Common myeloid progenitor, CD34-positive (primary cell): ENCODE data around the gene SP100.

Experiments used
- CTCF ChIA-PET: fragments of 350-600 bp; sonication (Branson Sonifier 250); formaldehyde crosslinking; loops from one replicate; lab custom pipeline; 2021; ENCODE audit warnings: antibody characterized with exemption; lab: Charles Lee
- POLR2A ChIA-PET: fragments of 350-600 bp; sonication (Branson Sonifier 250); formaldehyde crosslinking; loops from one replicate; lab custom pipeline; 2021; ENCODE audit warnings: antibody characterized with exemption; lab: Charles Lee
- DNase-seq, 3 donors: peaks; one replicate each; pipeline versions ENCODE4 v3.0.0 to v3.0.0-alpha.2; 2013
- H3K27ac ChIP-seq, 2 experiments: 1 replicate in 1 of 2; 2 replicates in 1 of 2; pipeline ENCODE4 v1.7.0; 2013; ENCODE audit warnings: inconsistent platforms in 2 of 2, low read length in 2 of 2, mild to moderate bottlenecking in 2 of 2, low read depth in 1 of 2, moderate library complexity in 1 of 2; ENCODE audit not compliant: severe bottlenecking in 2 of 2, insufficient read depth in 1 of 2, poor library complexity in 1 of 2
- H3K27me3 ChIP-seq, 5 experiments: replicated peaks in 2 of 5; 1 replicate in 3 of 5; 2 replicates in 2 of 5; pipeline versions ENCODE4 v1.6.1 to v1.7.0; 2013; ENCODE audit warnings: low read length in 4 of 5, mild to moderate bottlenecking in 2 of 5, moderate library complexity in 2 of 5, inconsistent platforms in 1 of 5; ENCODE audit not compliant: insufficient read depth in 5 of 5, control insufficient read depth in 4 of 5
- H3K36me3 ChIP-seq, 4 experiments: 1 replicate in 2 of 4; 2 replicates in 2 of 4; pipeline versions ENCODE4 v1.6.1 to v1.7.0; 2013; ENCODE audit warnings: low read length in 3 of 4, control low read depth in 1 of 4, mild to moderate bottlenecking in 1 of 4; ENCODE audit not compliant: control insufficient read depth in 4 of 4, insufficient read depth in 4 of 4
- H3K4me1 ChIP-seq, 4 experiments: 1 replicate in 3 of 4; 2 replicates in 1 of 4; pipeline versions ENCODE4 v1.6.1 to v1.7.1; 2013; ENCODE audit warnings: low read length in 3 of 4, mild to moderate bottlenecking in 3 of 4, control low read depth in 1 of 4, inconsistent platforms in 1 of 4, moderate library complexity in 1 of 4; ENCODE audit not compliant: control insufficient read depth in 4 of 4, insufficient read depth in 4 of 4; ENCODE audit errors: control extremely low read depth in 1 of 4
- H3K4me3 ChIP-seq, 7 experiments: 1 replicate in 4 of 7; 2 replicates in 3 of 7; pipeline versions ENCODE4 v1.5.1 to v1.7.0; 2013; ENCODE audit warnings: mild to moderate bottlenecking in 7 of 7, low read length in 6 of 7, moderate library complexity in 6 of 7, inconsistent platforms in 2 of 7, low read depth in 2 of 7, control low read depth in 1 of 7; ENCODE audit not compliant: insufficient read depth in 4 of 7, control insufficient read depth in 1 of 7; ENCODE audit errors: extremely low read depth in 1 of 7
- H3K9me3 ChIP-seq, 5 experiments: 1 replicate in 4 of 5; 2 replicates in 1 of 5; pipeline versions ENCODE4 v1.6.1 to v1.7.1; 2013; ENCODE audit warnings: low read length in 4 of 5, mild to moderate bottlenecking in 2 of 5, inconsistent platforms in 1 of 5, low read depth in 1 of 5, moderate library complexity in 1 of 5; ENCODE audit not compliant: control insufficient read depth in 4 of 5, insufficient read depth in 2 of 5; ENCODE audit errors: control extremely low read depth in 1 of 5
- WGBS: methylation state at CpG from one replicate; pipeline ENCODE4 v1.1.5; 2013; ENCODE audit not compliant: insufficient coverage; 5-methylcytosine and 5-hydroxymethylcytosine counted together

The SP100 gene

GRCh38 chr2:230542751-230543150, 126.8 kb downstream of the SP100 start:
- no peak for DNase-seq
- no peak overlapping the region for H3K27ac ChIP-seq
- no peaks in the 10 kb centered on the region for H3K4me1 ChIP-seq
- ChIA-PET CTCF (no interaction called here), POLR2A (interaction anchor here (0.6 kb wide), 1 partner anchor 29 kb away, joined by 3 read pairs; no protein-coding TSS in a partner anchor)
- no CpG with 5 or more reads among the region's 2 CpGs for WGBS
- peaks cover 0 to 10% (median 0%) of the 10 kb centered on the region in 5 experiments for H3K9me3 ChIP-seq
- H3K27me3 ChIP-seq, result no peaks in the 10 kb centered on the region
- peaks cover 5 to 31% (median 15%) of the 10 kb centered on the region in 4 experiments for H3K36me3 ChIP-seq
- H3K4me3 ChIP-seq, result no peak overlapping the region

DNA sequence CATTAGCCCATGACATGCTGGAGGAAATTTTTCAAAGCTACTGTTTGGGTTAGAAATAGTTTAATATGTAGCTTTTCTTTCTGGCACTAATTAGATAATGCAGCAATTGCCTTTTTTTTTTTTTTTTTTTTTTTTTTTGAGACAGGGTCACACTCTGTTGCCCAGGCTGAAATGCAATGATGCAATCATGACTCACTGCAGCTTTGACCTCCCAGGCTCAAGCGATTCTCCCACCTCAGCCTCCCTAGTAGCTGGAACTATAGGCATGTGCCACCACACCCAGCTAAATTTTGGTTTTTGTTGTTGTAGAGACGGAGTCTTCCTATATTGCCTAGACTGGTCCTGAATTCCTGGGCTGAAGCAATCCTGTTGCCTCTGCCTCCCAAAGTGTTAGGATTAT, 136.2 kb downstream of the SP100 start:
- ChIA-PET CTCF (interaction anchor here (0.6 kb wide), 1 partner anchor 15 kb away, joined by 3 read pairs; no protein-coding TSS in a partner anchor), POLR2A (no interaction called here)
- whole genome bisulfite sequencing, result 94% methylated on average over 2 of the region's 2 CpGs
- peaks cover 0 to 5% (median 0%) of the 10 kb centered on the region in 5 experiments for H3K9me3 ChIP-seq
- H3K36me3 ChIP-seq, result no peaks in the 10 kb centered on the region
- H3K4me1 ChIP-seq, result no peaks in the 10 kb centered on the region
- no peak overlapping the region for H3K27ac ChIP-seq
- no peak for DNase-seq
- no peaks in the 10 kb centered on the region for H3K27me3 ChIP-seq
- H3K4me3 ChIP-seq, result no peak overlapping the region

GRCh38 chr2:230557065-230557464, 141.1 kb downstream of the SP100 start:
- no CpG with 5 or more reads among the region's 1 CpG for WGBS
- CTCF ChIA-PET, result interaction anchor here (1.3 kb wide), 1 partner anchor 78 kb away, joined by 4 read pairs; no protein-coding TSS in a partner anchor

DNA sequence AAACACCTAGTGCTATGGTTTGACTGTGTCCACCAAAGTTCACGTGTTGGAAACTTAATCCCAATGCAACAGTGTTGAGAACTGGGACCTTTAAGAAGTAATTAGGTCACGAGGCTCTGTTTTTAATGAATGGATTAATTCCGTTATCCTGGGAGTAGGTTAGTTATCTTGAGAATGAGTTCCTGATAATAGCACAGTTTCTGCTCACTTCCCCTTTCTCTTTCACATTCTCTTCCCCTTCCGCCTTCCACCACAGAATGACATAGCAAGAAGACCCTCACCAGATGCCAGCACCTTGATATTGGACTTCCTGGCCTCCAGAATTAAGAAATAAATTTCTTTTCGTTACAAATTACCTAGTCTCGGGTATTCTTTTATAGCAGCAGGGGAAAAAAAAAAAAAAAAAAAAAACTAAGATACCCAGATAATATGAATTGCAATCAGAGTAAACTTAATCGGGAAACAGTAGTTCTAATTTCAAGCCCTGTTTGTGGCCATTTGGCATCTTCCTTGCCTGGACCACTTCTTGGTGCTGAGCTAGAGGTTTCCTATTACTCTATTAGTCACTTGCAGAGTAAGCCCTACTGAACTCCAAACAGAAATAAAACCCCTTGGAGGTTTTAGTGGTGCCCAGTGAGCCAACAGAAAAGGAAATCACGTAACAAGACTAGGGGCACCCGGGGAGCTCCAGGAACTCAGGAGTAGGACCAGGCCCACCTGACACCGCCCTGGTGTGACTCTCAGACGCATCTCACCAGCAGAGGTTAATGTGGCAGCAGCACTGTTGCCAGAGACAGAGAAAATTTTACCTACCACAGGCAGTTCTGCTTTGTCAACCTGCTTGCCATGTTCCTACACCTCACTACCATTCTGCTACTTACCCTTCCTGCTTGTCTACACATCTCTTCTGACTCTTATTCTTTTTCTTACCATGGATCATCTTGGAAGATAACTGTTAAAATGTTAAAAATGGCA, 149.1 kb downstream of the SP100 start:
- H3K4me3 ChIP-seq, result peak overlapping the region in 1 of 7 experiments; percentile 16
- H3K36me3 ChIP-seq, result no peaks in the 10 kb centered on the region
- ChIA-PET CTCF (no interaction called here), POLR2A (no interaction called here)
- H3K9me3 ChIP-seq, result peaks cover 0 to 8% (median 2%) of the 10 kb centered on the region in 5 experiments
- 71% methylated on average over 5 of the region's 11 CpGs for WGBS
- H3K27me3 ChIP-seq, result no peaks in the 10 kb centered on the region
- peak; percentile 83 to 96 (median 94) for DNase-seq
- peaks cover 0 to 16% (median 7%) of the 10 kb centered on the region in 4 experiments for H3K4me1 ChIP-seq
- peak overlapping the region in 1 of 2 experiments; percentile 51 for H3K27ac ChIP-seq

More at GRCh38 chr2:230557065-230557464, 141.1 kb downstream of the SP100 start:
- Histone ChIP-seq H3K4me1 (no peaks in the 10 kb centered on the region), H3K27me3 (no peaks in the 10 kb centered on the region), H3K9me3 (peaks cover 0 to 8% (median 0%) of the 10 kb centered on the region in 5 experiments), H3K4me3 (no peak overlapping the region), H3K27ac (no peak overlapping the region), H3K36me3 (no peaks in the 10 kb centered on the region)
- DNase-seq, result no peak
- POLR2A ChIA-PET, result interaction anchor here (0.6 kb wide), 1 partner anchor 497 kb away, joined by 3 read pairs; no protein-coding TSS in a partner anchor

DNA sequence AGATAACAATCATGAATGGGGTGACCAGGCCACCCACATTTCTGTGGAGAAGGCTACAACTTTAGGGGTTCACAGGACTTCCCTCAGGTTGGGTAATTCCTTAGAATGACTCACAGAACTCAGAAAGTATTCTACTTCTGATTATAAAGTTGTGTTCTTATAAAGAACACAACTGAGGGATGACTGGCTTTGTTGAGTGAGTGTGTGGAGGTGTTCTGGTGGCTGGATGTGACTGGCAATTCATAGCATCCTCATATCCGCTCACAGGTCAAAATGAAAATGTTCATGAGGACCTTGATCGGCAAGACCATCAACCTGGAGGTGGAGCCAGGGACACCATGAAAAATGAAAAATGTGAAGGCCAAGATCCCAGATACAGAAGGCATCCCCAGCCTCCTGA, 153.3 kb downstream of the SP100 start:
- H3K4me1 ChIP-seq, result peaks cover 0 to 16% (median 7%) of the 10 kb centered on the region in 4 experiments
- H3K36me3 ChIP-seq, result no peaks in the 10 kb centered on the region
- 100% methylated on average over 2 of the region's 2 CpGs for WGBS
- peaks cover 0 to 20% (median 7%) of the 10 kb centered on the region in 5 experiments for H3K9me3 ChIP-seq
- H3K4me3 ChIP-seq, result no peak overlapping the region
- H3K27me3 ChIP-seq, result no peaks in the 10 kb centered on the region
- POLR2A ChIA-PET, result no interaction called here
- no peak for DNase-seq
- H3K27ac ChIP-seq, result no peak overlapping the region
- CTCF ChIA-PET, result no interaction called here

DNA sequence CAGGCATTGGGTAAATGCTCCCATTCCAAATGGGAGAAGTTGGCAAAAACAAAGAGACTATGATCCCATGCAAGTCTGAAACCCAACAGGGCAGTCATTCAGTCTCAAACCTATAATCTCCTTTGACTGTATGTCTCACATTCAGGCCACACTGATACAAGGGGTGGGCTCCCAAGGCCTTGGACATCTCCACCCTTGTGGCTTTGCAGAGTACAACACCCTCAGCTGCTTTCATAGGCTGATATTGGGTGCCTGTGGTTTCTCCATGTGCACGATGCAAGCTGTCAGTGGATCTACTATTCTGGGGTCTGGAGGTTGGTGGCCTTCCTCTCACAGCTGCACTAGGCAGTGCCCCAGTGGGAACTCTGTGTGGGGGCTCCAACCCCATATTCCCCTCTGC, 155.0 kb downstream of the SP100 start:
- no peak for DNase-seq
- H3K27me3 ChIP-seq, result no peaks in the 10 kb centered on the region
- H3K4me3 ChIP-seq, result no peak overlapping the region
- H3K36me3 ChIP-seq, result no peaks in the 10 kb centered on the region
- ChIA-PET CTCF (interaction anchor here (1.1 kb wide), 1 partner anchor 703 kb away, joined by 3 read pairs; no protein-coding TSS in a partner anchor), POLR2A (interaction anchor here (0.7 kb wide), 1 partner anchor 29 kb away, joined by 3 read pairs; no protein-coding TSS in a partner anchor)
- H3K9me3 ChIP-seq, result peaks cover 0 to 28% (median 9%) of the 10 kb centered on the region in 5 experiments
- no peak overlapping the region for H3K27ac ChIP-seq
- WGBS, result no CpG with 5 or more reads among the region's 1 CpG
- H3K4me1 ChIP-seq, result peaks cover 0 to 2% (median 0%) of the 10 kb centered on the region in 4 experiments
